Measurements from ENCODE around the gene MPRIP. TPM values are rescaled to one million over a fixed set of nuclear protein-coding genes. Genes with fewer than 3 reads are reported as not detected.
A peak's percentile ranks its signal among the peaks of the same experiment; 100 is the strongest.

The MPRIP gene
- total RNA-seq, 1 experiment from 2014 or later = 284 TPM

GRCh38 chr17:17231621-17232302 is 189.5 kb downstream of the MPRIP start:
- H3K4me1 ChIP-seq = peaks cover 27% of the 10 kb centered on the region
- H3K9me3 Mint-ChIP-seq (ENCODE audit: unreplicated experiment) = no peaks in the 10 kb centered on the region
- POLR2A ChIA-PET = interaction anchor here (0.6 kb wide), 1 partner anchor 953 kb away, joined by 7 read pairs; no protein-coding TSS in a partner anchor
- no TSS peak for BruUV-seq (replicated peaks)
- peak overlapping the region; percentile 66 for H3K27ac Mint-ChIP-seq (ENCODE audit: unreplicated experiment)
- H3K4me3 ChIP-seq (ENCODE audit: low read depth, low read length) = no peak overlapping the region
- CTCF ChIA-PET = no interaction called here
- no peaks in the 10 kb centered on the region for H3K9me3 ChIP-seq
- peaks cover 6% of the 10 kb centered on the region for H3K36me3 ChIP-seq (ENCODE audit: control insufficient read depth, insufficient read depth, low read length)
- H3K4me1 Mint-ChIP-seq (ENCODE audit: low read depth, unreplicated experiment) = peaks cover 28% of the 10 kb centered on the region
- H3K36me3 Mint-ChIP-seq (ENCODE audit: insufficient read depth, unreplicated experiment) = peaks cover 73% of the 10 kb centered on the region
- no peaks in the 10 kb centered on the region for H3K27me3 ChIP-seq (replicated peaks; ENCODE audit: control insufficient read depth, insufficient read depth, low read length)
- TF ChIP-seq CTCF (IDR thresholded peaks at IDR 0.05; ENCODE audit: insufficient read depth in 1 of 2, low read depth in 1 of 2, low read length in 1 of 2, severe bottlenecking in 1 of 2, unreplicated experiment in 1 of 2) = no peak
- DNase-seq = no peak
- no peaks in the 10 kb centered on the region for H3K27me3 Mint-ChIP-seq (ENCODE audit: insufficient read depth, unreplicated experiment)
- intact Hi-C loops (cut with micrococcal nuclease; ENCODE audit: unreplicated experiment) = loop anchor here (10.0 kb wide), 1 partner anchor 83 kb away; no protein-coding TSS in a partner anchor
- peak overlapping the region; percentile 45 for H3K4me3 Mint-ChIP-seq (ENCODE audit: unreplicated experiment)

GRCh38 chr17:17232303-17232621 is 190.0 kb downstream of the MPRIP start:
- Histone ChIP-seq H3K4me1 (peaks cover 27% of the 10 kb centered on the region), H3K36me3 (ENCODE audit: control insufficient read depth, insufficient read depth, low read length) (peaks cover 6% of the 10 kb centered on the region), H3K27me3 (replicated peaks; ENCODE audit: control insufficient read depth, insufficient read depth, low read length) (no peaks in the 10 kb centered on the region), H3K4me3 (ENCODE audit: low read depth, low read length) (no peak overlapping the region), H3K9me3 (no peaks in the 10 kb centered on the region)
- intact Hi-C loops (cut with micrococcal nuclease; ENCODE audit: unreplicated experiment) = loop anchor here (10.0 kb wide), 1 partner anchor 83 kb away; no protein-coding TSS in a partner anchor
- no TSS peak for BruUV-seq (replicated peaks)
- no peak for DNase-seq
- H3K4me3 Mint-ChIP-seq (ENCODE audit: unreplicated experiment) = peak overlapping the region; percentile 45
- peaks cover 28% of the 10 kb centered on the region for H3K4me1 Mint-ChIP-seq (ENCODE audit: low read depth, unreplicated experiment)
- no peaks in the 10 kb centered on the region for H3K9me3 Mint-ChIP-seq (ENCODE audit: unreplicated experiment)
- TF ChIP-seq CTCF (IDR thresholded peaks at IDR 0.05; ENCODE audit: insufficient read depth in 1 of 2, low read depth in 1 of 2, low read length in 1 of 2, severe bottlenecking in 1 of 2, unreplicated experiment in 1 of 2) = no peak
- H3K27me3 Mint-ChIP-seq (ENCODE audit: insufficient read depth, unreplicated experiment) = no peaks in the 10 kb centered on the region
- ChIA-PET POLR2A (no interaction called here), CTCF (no interaction called here)
- peak overlapping the region; percentile 66 for H3K27ac Mint-ChIP-seq (ENCODE audit: unreplicated experiment)
- peaks cover 73% of the 10 kb centered on the region for H3K36me3 Mint-ChIP-seq (ENCODE audit: insufficient read depth, unreplicated experiment)

- TF ChIP-seq CTCF (IDR thresholded peaks at IDR 0.05; ENCODE audit: insufficient read depth in 1 of 2, low read depth in 1 of 2, low read length in 1 of 2, severe bottlenecking in 1 of 2, unreplicated experiment in 1 of 2) = no peak
- Histone ChIP-seq H3K36me3 (ENCODE audit: control insufficient read depth, insufficient read depth, low read length) (peaks cover 2% of the 10 kb centered on the region; the same call in 1 of the 2 replicates), H3K27me3 (replicated peaks; ENCODE audit: control insufficient read depth, insufficient read depth, low read length) (no peaks in the 10 kb centered on the region), H3K4me1 (peaks cover 33% of the 10 kb centered on the region), H3K4me3 (ENCODE audit: low read depth, low read length) (peak overlapping the region; percentile 85), H3K9me3 (no peaks in the 10 kb centered on the region)
- intact Hi-C loops (cut with micrococcal nuclease; ENCODE audit: unreplicated experiment) = loop anchor here (2.0 to 10.0 kb wide), 2 partner anchors 45 to 79 kb away; partner anchors contain the start of gene COPS3
- H3K9me3 Mint-ChIP-seq (ENCODE audit: unreplicated experiment) = no peaks in the 10 kb centered on the region
- peaks cover 53% of the 10 kb centered on the region for H3K36me3 Mint-ChIP-seq (ENCODE audit: insufficient read depth, unreplicated experiment)
- no peaks in the 10 kb centered on the region for H3K27me3 Mint-ChIP-seq (ENCODE audit: insufficient read depth, unreplicated experiment)
- H3K4me1 Mint-ChIP-seq (ENCODE audit: low read depth, unreplicated experiment) = peaks cover 28% of the 10 kb centered on the region
- no TSS peak for BruUV-seq (replicated peaks)
- peak overlapping the region; percentile 88 for H3K4me3 Mint-ChIP-seq (ENCODE audit: unreplicated experiment)
- DNase-seq = no peak
- peak overlapping the region; percentile 100 for H3K27ac Mint-ChIP-seq (ENCODE audit: unreplicated experiment)
- ChIA-PET POLR2A (interaction anchor here (0.7 kb wide), 1 partner anchor 21 kb away, joined by 6 read pairs; no protein-coding TSS in a partner anchor), CTCF (no interaction called here)
These were observed 193.2 kb downstream of the MPRIP start for GRCh38 chr17:17235212-17236174.
